Cardiac fibroblast (primary cell): Measurements from ENCODE around the gene PXMP4.

Experiments used
- DNase-seq, 2 donors: peaks; one replicate each; pipeline versions ENCODE4 v3.0.0 to v3.0.0-alpha.2; 2010; ENCODE audit warnings: low read depth in 2 of 2
- H3K4me3 ChIP-seq, 2 donors: replicated peaks in 1 of 2; 1 replicate in 1 of 2; 2 replicates in 1 of 2; pipeline ENCODE4 v1.5.1; 2011; ENCODE audit warnings: low read depth in 2 of 2, low read length in 2 of 2, mild to moderate bottlenecking in 2 of 2, moderate library complexity in 1 of 2
- CTCF ChIP-seq: IDR thresholded peaks from one replicate; pipeline ENCODE4 v1.5.1; 2011; ENCODE audit warnings: low read depth, mild to moderate bottlenecking, low read length, inconsistent platforms

PXMP4 gene

GRCh38 chr20:33685328-33686099, 34.6 kb downstream of the PXMP4 start:
- no peak for DNase-seq
- TF ChIP-seq CTCF: no peak
- peak overlapping the region; percentile 21 to 41 for H3K4me3 ChIP-seq

GRCh38 chr20:33684533-33685327, 35.4 kb downstream of the PXMP4 start:
- DNase-seq: no peak
- H3K4me3 ChIP-seq: peak overlapping the region in 1 of 2 donors; percentile 41
- TF ChIP-seq CTCF: no peak

GRCh38 chr20:33681728-33682353, 38.3 kb downstream of the PXMP4 start:
- no peak for DNase-seq
- H3K4me3 ChIP-seq: no peak overlapping the region
- no peak for TF ChIP-seq CTCF

GRCh38 chr20:33681288-33681687, 38.8 kb downstream of the PXMP4 start:
- no peak for TF ChIP-seq CTCF
- DNase-seq: no peak
- no peak overlapping the region for H3K4me3 ChIP-seq

- no peak overlapping the region for H3K4me3 ChIP-seq
- peak; percentile 60 to 67 for DNase-seq
- no peak for TF ChIP-seq CTCF
These were observed 39.4 kb downstream of the PXMP4 start for GRCh38 chr20:33680686-33681085.

GRCh38 chr20:33679758-33680485, 40.2 kb downstream of the PXMP4 start:
- DNase-seq: no peak
- TF ChIP-seq CTCF: no peak
- H3K4me3 ChIP-seq: no peak overlapping the region
